NCI-H146 (cell line): ENCODE results near the gene TSPAN9.

Experiments
- DNase-seq: peaks from one replicate; lab custom pipeline; 2025; lab: John Stamatoyannopoulos, UW

TSPAN9 gene

DNA sequence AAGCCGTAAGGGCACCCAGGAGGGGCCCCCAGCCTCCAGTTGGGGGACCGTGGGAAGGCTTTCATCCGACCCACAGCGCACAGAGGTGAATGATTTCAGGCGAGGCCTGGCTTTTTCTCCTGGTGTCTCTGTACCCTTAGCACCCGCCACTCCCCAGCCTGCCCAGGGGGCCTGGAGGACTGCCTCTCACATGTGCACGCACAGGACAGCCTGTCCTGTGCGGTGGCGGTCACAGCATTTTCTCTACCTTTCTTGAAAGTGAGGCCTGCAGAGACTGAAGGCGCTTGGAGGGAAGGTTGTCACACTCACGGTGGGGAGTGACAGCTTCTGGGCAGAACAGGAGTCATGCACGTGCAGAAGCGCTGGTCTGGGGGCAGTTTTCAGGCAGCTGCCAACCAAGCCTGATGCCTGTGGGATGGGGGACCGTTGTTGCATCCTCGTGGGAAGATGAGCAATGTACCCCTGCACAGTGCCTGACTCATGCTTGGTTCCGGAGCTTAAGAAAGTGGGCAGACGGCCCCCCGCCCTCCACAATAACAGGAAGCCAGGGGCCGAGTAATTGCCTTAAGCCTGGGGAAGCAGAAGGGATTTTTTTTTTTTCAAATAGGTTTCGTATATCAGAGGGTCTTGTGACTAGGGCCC lies 148.1 kb downstream of the TSPAN9 start:
- no peak for DNase-seq

DNA sequence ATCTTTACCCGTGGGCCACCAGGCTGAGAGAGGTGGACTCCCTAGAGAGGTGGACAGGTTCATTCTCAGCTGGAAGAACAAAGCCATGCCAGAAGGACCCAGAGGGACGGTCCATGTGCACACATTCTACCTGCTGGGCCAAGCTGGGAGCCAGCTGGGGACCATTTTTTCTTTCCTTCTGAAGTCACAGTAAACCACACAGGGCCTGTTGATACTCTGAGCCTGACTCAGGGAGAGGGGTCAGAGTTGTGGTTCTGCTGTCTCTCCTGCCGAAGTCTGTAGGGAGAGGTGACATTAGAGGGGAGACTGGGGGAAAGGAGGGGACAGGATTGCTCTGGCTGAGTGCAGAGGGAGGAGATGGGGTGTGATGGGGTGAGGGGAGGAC lies 148.6 kb downstream of the TSPAN9 start:
- peak; percentile 46 for DNase-seq

DNA sequence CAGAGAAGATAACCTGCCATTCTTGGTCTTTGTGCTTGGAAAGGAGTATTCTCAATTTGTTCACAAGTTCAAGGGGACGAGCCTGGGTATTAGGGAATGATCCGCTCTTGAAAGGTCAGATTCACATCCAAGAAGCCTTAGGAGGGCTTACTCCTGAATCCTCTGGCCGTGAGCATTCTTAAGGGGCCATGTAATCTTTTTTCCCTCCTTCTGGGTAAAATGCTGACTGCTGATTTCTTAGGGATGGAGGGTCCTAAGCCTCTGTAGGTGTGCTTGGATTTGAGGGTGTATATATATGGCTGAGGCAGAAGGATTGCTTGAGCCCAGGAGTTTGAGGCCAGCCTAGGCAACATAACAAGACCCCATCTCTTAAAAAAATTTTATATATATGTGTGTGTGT lies 149.1 kb downstream of the TSPAN9 start:
- no peak for DNase-seq

GRCh38 chr12:3227076-3227975 lies 150.1 kb downstream of the TSPAN9 start:
- DNase-seq: no peak

DNA sequence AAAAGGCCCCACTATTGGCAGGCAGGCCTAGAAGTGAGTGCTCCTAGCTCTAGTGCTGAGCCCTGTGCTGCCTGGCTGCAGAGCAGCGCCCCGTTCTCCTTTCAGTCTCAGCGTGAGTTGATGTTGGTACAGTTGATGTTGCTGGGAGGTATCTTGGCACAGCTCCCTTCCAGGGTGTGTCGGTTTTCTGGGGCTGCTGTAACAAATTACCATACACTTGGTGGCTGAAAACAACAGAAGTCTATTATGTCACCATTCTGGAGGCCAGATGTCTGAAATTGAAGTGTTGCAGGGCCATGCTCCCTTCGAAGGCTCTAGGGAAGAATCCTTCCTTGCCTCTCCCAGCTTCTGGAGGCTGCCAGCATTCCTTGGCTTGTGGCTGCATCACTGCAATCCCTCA lies 151.4 kb downstream of the TSPAN9 start:
- no peak for DNase-seq

GRCh38 chr12:3229577-3229976 lies 152.4 kb downstream of the TSPAN9 start:
- DNase-seq: peak; percentile 23

- no peak for DNase-seq
Observed at GRCh38 chr12:3230758-3231375, 153.7 kb downstream of the TSPAN9 start.

DNA sequence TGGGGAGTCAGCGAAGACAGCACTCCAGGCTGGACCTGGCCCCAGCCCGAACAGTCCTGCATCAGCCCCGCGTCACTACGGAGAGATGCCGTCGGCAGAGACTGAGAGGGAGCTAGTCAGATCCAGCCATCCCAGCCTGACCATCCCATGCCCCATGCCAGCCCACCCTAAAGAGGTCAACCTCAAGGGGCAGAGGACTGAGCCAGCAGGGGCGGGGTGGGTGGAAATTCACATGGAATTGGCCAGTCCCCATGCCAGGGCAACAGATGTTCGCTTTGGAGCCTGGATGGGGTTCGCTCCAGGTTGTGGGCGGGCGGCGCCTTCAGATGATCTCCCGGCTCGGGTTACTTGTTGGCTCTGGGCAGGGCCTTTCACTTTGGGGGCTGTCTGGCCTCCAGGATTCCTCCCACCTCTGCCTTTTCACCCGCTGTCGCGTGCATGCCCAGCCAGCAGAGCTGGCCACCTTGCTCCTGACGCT lies 154.3 kb downstream of the TSPAN9 start:
- no peak for DNase-seq

GRCh38 chr12:3233797-3234196 lies 156.6 kb downstream of the TSPAN9 start:
- DNase-seq: no peak

GRCh38 chr12:3236345-3237187 lies 159.4 kb downstream of the TSPAN9 start:
- peak; percentile 67 for DNase-seq

DNA sequence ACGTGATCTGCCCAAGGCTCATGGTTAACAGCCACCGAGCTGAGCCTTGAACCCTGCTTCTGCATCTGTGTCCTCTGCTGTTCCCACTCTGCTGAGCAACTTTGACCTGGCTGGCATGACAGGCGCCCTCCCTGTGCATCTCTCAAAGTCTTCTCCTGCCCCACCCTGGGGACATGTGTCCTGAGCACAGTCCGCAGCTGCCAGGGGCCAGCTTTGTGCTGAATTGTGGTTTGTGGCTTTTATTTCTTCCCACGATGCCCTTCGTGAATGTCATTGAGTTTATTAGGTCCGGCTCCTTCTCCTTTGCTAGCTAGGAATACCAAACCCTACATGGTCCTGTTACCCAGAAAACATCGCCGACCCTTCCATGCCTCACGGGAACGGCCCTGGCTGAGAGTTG lies 161.0 kb downstream of the TSPAN9 start:
- no peak for DNase-seq

GRCh38 chr12:3241621-3242020 lies 164.4 kb downstream of the TSPAN9 start:
- no peak for DNase-seq

GRCh38 chr12:3242199-3242863 lies 165.2 kb downstream of the TSPAN9 start:
- DNase-seq: peak; percentile 70

DNA sequence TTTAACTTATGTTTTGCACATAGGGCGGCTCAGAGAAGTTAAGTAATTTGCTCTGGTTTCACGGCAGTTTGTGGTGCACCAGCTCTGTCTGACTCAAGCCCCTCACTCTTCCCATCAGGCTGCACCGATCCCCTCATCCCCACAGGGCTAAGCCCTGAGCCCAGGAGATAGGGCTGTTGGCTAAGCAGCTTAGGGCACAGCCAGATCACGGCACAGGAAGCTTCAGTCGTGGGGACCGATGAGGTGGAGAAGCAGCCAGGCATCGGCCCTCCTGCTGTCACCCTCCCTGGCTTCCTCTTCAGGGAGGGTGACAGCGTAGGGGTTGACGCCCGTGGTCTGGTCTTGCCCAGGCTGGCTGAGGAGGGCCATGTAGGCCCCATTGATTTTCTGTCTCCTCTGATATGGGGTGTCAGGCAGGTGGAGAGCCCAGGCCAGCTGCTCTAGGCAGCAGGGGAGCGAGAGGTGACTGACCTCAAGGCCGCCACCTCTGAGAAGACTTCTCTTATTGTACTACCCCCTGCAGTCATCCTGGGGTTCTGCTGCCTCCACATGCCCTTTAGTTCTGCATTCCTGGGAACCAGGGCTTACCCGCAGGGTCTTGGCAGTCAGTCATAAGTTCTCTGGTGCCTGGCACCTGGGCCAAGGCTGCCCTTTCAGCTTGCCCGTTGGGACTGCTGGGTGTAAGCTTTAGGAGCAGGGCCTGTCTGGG lies 166.4 kb downstream of the TSPAN9 start:
- DNase-seq: peak; percentile 48

DNA sequence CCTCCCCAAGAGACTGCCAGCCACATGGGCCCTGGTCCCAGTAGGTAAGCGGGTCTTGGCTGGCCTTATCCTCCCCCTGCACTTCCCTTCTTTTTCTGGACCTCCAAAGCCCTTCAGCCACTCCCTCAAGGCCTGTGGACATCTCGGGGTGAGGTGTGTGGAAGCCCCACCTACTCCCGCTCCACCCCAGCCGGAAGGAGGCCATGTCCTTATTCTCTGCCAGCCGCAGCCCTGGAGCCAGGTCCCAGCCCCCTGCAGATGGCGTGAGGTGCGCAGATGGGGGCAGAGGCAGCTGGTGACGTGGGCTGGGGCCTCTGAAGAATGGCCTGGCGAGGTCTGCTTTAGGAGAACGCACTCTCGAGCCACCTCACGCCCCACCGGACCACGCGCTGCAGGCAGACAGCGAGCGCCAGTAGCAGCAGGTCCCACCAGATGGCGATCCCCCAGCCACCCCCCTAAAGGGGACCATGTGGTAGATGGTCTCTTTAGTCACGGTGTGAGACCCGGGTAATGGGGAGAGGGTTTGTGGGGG lies 167.1 kb downstream of the TSPAN9 start:
- DNase-seq: no peak

DNA sequence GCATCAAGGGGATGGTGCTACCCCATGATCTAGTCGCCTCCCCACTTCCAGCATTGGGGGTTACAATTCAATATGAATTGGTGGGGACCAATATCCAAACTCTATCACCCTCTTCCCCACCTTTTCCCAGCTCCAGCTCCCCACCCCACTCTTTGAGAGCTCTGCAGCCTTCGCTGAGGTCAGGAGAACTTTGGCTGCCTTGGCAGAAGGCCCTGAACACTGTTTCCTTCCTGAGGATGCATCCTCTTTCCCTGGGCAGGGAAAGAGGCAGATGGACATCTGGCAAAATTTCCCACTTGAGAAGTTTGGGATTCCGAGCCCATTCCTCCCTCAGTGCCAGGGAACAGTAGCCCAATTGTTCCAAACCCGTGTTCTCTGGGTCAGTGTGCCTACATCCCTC lies 169.1 kb downstream of the TSPAN9 start:
- no peak for DNase-seq

- no peak for DNase-seq
Observed at GRCh38 chr12:3247077-3247476, 169.9 kb downstream of the TSPAN9 start.

GRCh38 chr12:3247629-3248161 lies 170.5 kb downstream of the TSPAN9 start:
- no peak for DNase-seq

DNA sequence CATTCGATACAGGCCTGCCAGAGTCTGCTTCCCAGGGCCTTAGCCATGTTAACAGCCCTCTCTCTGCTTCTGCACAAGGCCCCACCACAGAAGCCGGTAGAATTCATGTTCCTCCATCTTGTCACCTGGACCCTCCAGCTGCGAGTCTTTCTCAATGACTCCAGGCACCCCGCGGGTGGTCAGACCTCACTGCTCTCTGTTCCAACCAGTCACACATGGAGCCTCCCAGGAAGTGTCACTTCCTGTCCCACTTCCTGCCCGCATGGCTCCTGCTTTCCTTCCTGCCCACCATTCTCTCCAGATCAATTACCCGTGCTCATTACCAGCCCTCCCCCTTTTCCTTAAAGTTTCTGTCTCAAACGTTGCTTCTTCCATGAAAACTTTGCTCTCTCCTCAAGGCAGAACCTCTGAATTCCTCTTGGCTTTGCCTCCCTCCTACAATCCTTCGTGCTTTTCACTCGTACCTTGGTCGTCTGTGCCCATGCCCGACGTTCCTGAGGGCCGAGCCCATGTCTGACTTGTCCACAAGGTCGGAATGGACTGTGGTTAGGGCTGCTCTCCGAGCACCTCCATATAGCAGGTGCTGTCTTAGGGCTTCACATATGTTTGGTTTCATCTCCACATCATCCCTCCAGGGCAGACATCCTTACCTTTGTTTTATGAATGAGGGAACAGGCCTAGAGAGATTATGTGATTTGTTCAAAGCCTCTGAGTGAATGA lies 172.1 kb downstream of the TSPAN9 start:
- no peak for DNase-seq

- DNase-seq: no peak
Observed at GRCh38 chr12:3250034-3250433, 172.9 kb downstream of the TSPAN9 start.
